RWPE2 (cell line): ENCODE measurements around the gene STRADB.
A peak's percentile ranks its signal among the peaks of the same experiment; 100 is the strongest.

Experiments used
- ATAC-seq: fragments of 200-7000 bp; cut with Tn5 transposase; 3 replicates; pipeline ENCODE4 v1.9.1; 2021; ENCODE audit warnings: low read depth
- DNase-seq: peaks from one replicate; pipeline ENCODE4 v3.0.0-alpha.2; 2020; ENCODE audit warnings: low spot score
- H3K27ac ChIP-seq: fragments of 450-650 bp; 2 replicates; pipeline ENCODE4 v1.5.1; 2017; ENCODE audit warnings: mild to moderate bottlenecking; ENCODE audit not compliant: poor library complexity, severe bottlenecking
- H3K27me3 ChIP-seq: fragments of 250-450 bp; sonication (Bioruptor Pico); 2 replicates; pipeline ENCODE4 v1.5.1; 2021; ENCODE audit warnings: mild to moderate bottlenecking, moderate library complexity; ENCODE audit not compliant: insufficient read depth, poor library complexity, severe bottlenecking
- H3K36me3 ChIP-seq: fragments of 250-450 bp; sonication (Bioruptor Pico); 2 replicates; pipeline ENCODE4 v1.5.1; 2020; ENCODE audit warnings: low read depth, mild to moderate bottlenecking, moderate library complexity
- H3K4me1 ChIP-seq: fragments of 250-450 bp; sonication (Bioruptor Pico); 2 replicates; pipeline ENCODE4 v1.5.1; 2021; ENCODE audit warnings: mild to moderate bottlenecking, moderate library complexity; ENCODE audit not compliant: insufficient read depth, poor library complexity, severe bottlenecking
- H3K4me3 ChIP-seq: fragments of 250-450 bp; sonication (Bioruptor Pico); 2 replicates; pipeline ENCODE4 v1.5.1; 2021; ENCODE audit warnings: mild to moderate bottlenecking, moderate library complexity; ENCODE audit not compliant: severe bottlenecking
- H3K9me3 ChIP-seq: fragments of 250-450 bp; sonication (Bioruptor Pico); 2 replicates; pipeline ENCODE4 v1.5.1; 2021; ENCODE audit warnings: mild to moderate bottlenecking, moderate library complexity; ENCODE audit not compliant: severe bottlenecking
- CTCF ChIP-seq: fragments of 450-650 bp; IDR thresholded peaks from one replicate; pipeline ENCODE4 v1.5.1; 2017; ENCODE audit warnings: mild to moderate bottlenecking, moderate library complexity; ENCODE audit not compliant: poor library complexity, severe bottlenecking

The STRADB gene

GRCh38 chr2:201447086-201447485 is 4.5 kb upstream of the STRADB start:
- DNase-seq (no peak), ATAC-seq (no peak)
- H3K27me3 ChIP-seq, result no peaks in the 10 kb centered on the region
- no peak overlapping the region for H3K27ac ChIP-seq
- H3K36me3 ChIP-seq, result peaks cover 9% of the 10 kb centered on the region; the same call in 1 of the 2 replicates
- H3K9me3 ChIP-seq, result no peaks in the 10 kb centered on the region
- H3K4me3 ChIP-seq, result no peak overlapping the region
- no peaks in the 10 kb centered on the region for H3K4me1 ChIP-seq
- no peak for TF ChIP-seq CTCF

- H3K4me3 ChIP-seq, result no peak overlapping the region
- peaks cover 9% of the 10 kb centered on the region; the same call in 1 of the 2 replicates for H3K36me3 ChIP-seq
- TF ChIP-seq CTCF, result no peak
- no peak overlapping the region for H3K27ac ChIP-seq
- no peaks in the 10 kb centered on the region for H3K9me3 ChIP-seq
- H3K4me1 ChIP-seq, result no peaks in the 10 kb centered on the region
- H3K27me3 ChIP-seq, result no peaks in the 10 kb centered on the region
- ATAC-seq (no peak), DNase-seq (no peak)
These were observed 3.5 kb upstream of the STRADB start for GRCh38 chr2:201448061-201448460.

- DNase-seq, result no peak
- Histone ChIP-seq H3K4me3 (no peak overlapping the region), H3K27ac (no peak overlapping the region), H3K4me1 (no peaks in the 10 kb centered on the region), H3K36me3 (peaks cover 9% of the 10 kb centered on the region; the same call in 1 of the 2 replicates), H3K9me3 (no peaks in the 10 kb centered on the region), H3K27me3 (no peaks in the 10 kb centered on the region)
- TF ChIP-seq CTCF, result no peak
- no peak for ATAC-seq
These were observed 2.8 kb upstream of the STRADB start for GRCh38 chr2:201448701-201449100.

GRCh38 chr2:201450954-201451291 is 617 bp upstream of the STRADB start:
- peak overlapping the region; percentile 20 for H3K27ac ChIP-seq
- no peak for TF ChIP-seq CTCF

GRCh38 chr2:201452058-201452921 is 750 bp downstream of the STRADB start:
- no peak for TF ChIP-seq CTCF
- peak overlapping the region; percentile 20 for H3K27ac ChIP-seq
- no peak for DNase-seq
- no peaks in the 10 kb centered on the region for H3K27me3 ChIP-seq
- peaks cover 9% of the 10 kb centered on the region for H3K36me3 ChIP-seq
- ATAC-seq, result no peak; the same call in 2 of the 3 replicates
- peak overlapping the region; percentile 87 for H3K4me3 ChIP-seq
- no peaks in the 10 kb centered on the region for H3K4me1 ChIP-seq
- no peaks in the 10 kb centered on the region for H3K9me3 ChIP-seq

More at GRCh38 chr2:201450954-201451291, 617 bp upstream of the STRADB start:
- H3K4me1 ChIP-seq, result no peaks in the 10 kb centered on the region
- H3K4me3 ChIP-seq, result peak overlapping the region; percentile 87
- H3K9me3 ChIP-seq, result no peaks in the 10 kb centered on the region
- peaks cover 9% of the 10 kb centered on the region; the same call in 1 of the 2 replicates for H3K36me3 ChIP-seq
- peak; percentile 23 for ATAC-seq
- no peaks in the 10 kb centered on the region for H3K27me3 ChIP-seq
- no peak for DNase-seq
